SW 1271 (cell line): ENCODE data around the gene CKAP2L.
A peak's percentile ranks its signal among the peaks of the same experiment; 100 is the strongest.

Experiments used
- DNase-seq, 2 experiments: peaks; one replicate each; lab custom pipeline; 2025; lab: John Stamatoyannopoulos, UW

The CKAP2L gene

GRCh38 chr2:112762276-112762675 lies 2.1 kb downstream of the CKAP2L start:
- no peak for DNase-seq

GRCh38 chr2:112760149-112760548 lies 4.3 kb downstream of the CKAP2L start:
- DNase-seq: no peak

- DNase-seq: no peak
Measured at GRCh38 chr2:112758711-112759110, 5.7 kb downstream of the CKAP2L start.

- no peak for DNase-seq
Measured at GRCh38 chr2:112757265-112757664, 7.1 kb downstream of the CKAP2L start.

GRCh38 chr2:112756207-112756606 lies 8.2 kb downstream of the CKAP2L start:
- DNase-seq: no peak

- no peak for DNase-seq
Measured at GRCh38 chr2:112755444-112755843, 9.0 kb downstream of the CKAP2L start.

GRCh38 chr2:112754564-112754963 lies 9.8 kb downstream of the CKAP2L start:
- no peak for DNase-seq

- no peak for DNase-seq
Measured at GRCh38 chr2:112752667-112753066, 11.7 kb downstream of the CKAP2L start.

- DNase-seq: no peak
Measured at GRCh38 chr2:112751451-112752197, 12.8 kb downstream of the CKAP2L start.

GRCh38 chr2:112750560-112750843 lies 13.9 kb downstream of the CKAP2L start:
- DNase-seq: no peak

- DNase-seq: peak; percentile 42 to 84
Measured at GRCh38 chr2:112749755-112750559, 14.5 kb downstream of the CKAP2L start.

GRCh38 chr2:112740527-112740926 lies 23.9 kb downstream of the CKAP2L start:
- DNase-seq: no peak

GRCh38 chr2:112737542-112738232 lies 26.7 kb downstream of the CKAP2L start:
- DNase-seq: no peak

GRCh38 chr2:112733871-112734270 lies 30.5 kb downstream of the CKAP2L start:
- no peak for DNase-seq

- no peak for DNase-seq
Measured at GRCh38 chr2:112733456-112733855, 31.0 kb downstream of the CKAP2L start.

GRCh38 chr2:112731479-112731878 lies 32.9 kb downstream of the CKAP2L start:
- no peak for DNase-seq

GRCh38 chr2:112730791-112731190 lies 33.6 kb downstream of the CKAP2L start:
- DNase-seq: no peak

GRCh38 chr2:112730216-112730615 lies 34.2 kb downstream of the CKAP2L start:
- DNase-seq: no peak

- DNase-seq: no peak
Measured at GRCh38 chr2:112728378-112729175, 35.8 kb downstream of the CKAP2L start.

- no peak for DNase-seq
Measured at GRCh38 chr2:112728029-112728362, 36.4 kb downstream of the CKAP2L start.

GRCh38 chr2:112727276-112728028 lies 37.0 kb downstream of the CKAP2L start:
- DNase-seq: no peak
